CD4-positive, CD25-positive, alpha-beta regulatory T cell (primary cell): ENCODE data around the gene SLC38A6. TPM values are rescaled to one million over a fixed set of nuclear protein-coding genes. Genes with fewer than 3 reads are reported as not detected.

Source experiments
- ATAC-seq, 2 donors: fragments of 150-1000 bp; cut with Tn5 transposase; one replicate each; pipeline ENCODE4 v1.10.0; 2021; ENCODE audit warnings: low read depth in 2 of 2, moderate number of reproducible peaks in 2 of 2, moderate library complexity in 1 of 2
- DNase-seq, 3 donors: peaks; one replicate each; pipeline versions ENCODE4 v3.0.0 to v3.0.0-alpha.2; 2012 to 2022; ENCODE audit warnings: mixed read lengths in 1 of 3
- H3K27ac ChIP-seq: one replicate; pipeline ENCODE4 v1.7.0; 2013; ENCODE audit warnings: mild to moderate bottlenecking, low read length; ENCODE audit not compliant: insufficient read depth, poor library complexity, severe bottlenecking
- H3K27me3 ChIP-seq: one replicate; pipeline ENCODE4 v1.7.0; 2013; ENCODE audit warnings: low read length; ENCODE audit not compliant: control insufficient read depth, insufficient read depth
- H3K36me3 ChIP-seq: one replicate; pipeline ENCODE4 v1.7.0; 2013; ENCODE audit warnings: mild to moderate bottlenecking, low read length, moderate library complexity; ENCODE audit not compliant: control insufficient read depth, insufficient read depth
- H3K4me1 ChIP-seq: 2 replicates; pipeline ENCODE4 v1.7.0; 2013; ENCODE audit warnings: mild to moderate bottlenecking, low read length; ENCODE audit not compliant: insufficient read depth, control insufficient read depth, poor library complexity, severe bottlenecking
- H3K4me3 ChIP-seq: one replicate; pipeline ENCODE4 v1.7.0; 2013; ENCODE audit warnings: low read depth, mild to moderate bottlenecking, low read length, moderate library complexity
- H3K9me3 ChIP-seq, 2 experiments: 1 replicate in 1 of 2; 2 replicates in 1 of 2; pipeline ENCODE4 v1.7.0; 2013; ENCODE audit warnings: low read length in 2 of 2, mild to moderate bottlenecking in 1 of 2, moderate library complexity in 1 of 2; ENCODE audit not compliant: control insufficient read depth in 2 of 2
- H3K27ac Mint-ChIP-seq, 3 donors: one replicate each; pipeline ENCODE4 v1.8.0; 2020 to 2022; ENCODE audit warnings: mild to moderate bottlenecking in 3 of 3, mixed read lengths in 3 of 3, moderate library complexity in 2 of 3
- H3K27me3 Mint-ChIP-seq: one replicate; pipeline ENCODE4 v1.8.0; 2022; ENCODE audit warnings: mild to moderate bottlenecking, mixed read lengths
- H3K36me3 Mint-ChIP-seq: one replicate; pipeline ENCODE4 v1.8.0; 2020; ENCODE audit warnings: mixed read lengths
- H3K4me1 Mint-ChIP-seq, 4 donors: one replicate each; pipeline ENCODE4 v1.8.0; 2020 to 2022; ENCODE audit warnings: mixed read lengths in 4 of 4, mild to moderate bottlenecking in 1 of 4
- H3K4me3 Mint-ChIP-seq, 4 donors: one replicate each; pipeline ENCODE4 v1.8.0; 2020 to 2022; ENCODE audit warnings: mild to moderate bottlenecking in 4 of 4, mixed read lengths in 4 of 4, moderate library complexity in 3 of 4
- H3K9me3 Mint-ChIP-seq, 7 donors: one replicate each; pipeline ENCODE4 v1.8.0; 2020 to 2022; ENCODE audit warnings: mixed read lengths in 7 of 7, mild to moderate bottlenecking in 3 of 7, moderate library complexity in 2 of 7
- polyA plus RNA-seq, 4 donors: library from polyadenylated mRNA; unstranded; fragments of 300-500 nt; fragmentation: Illumina TruSeq; gene quantifications; one replicate each; pipeline ENCODE4 v1.2.3, GENCODE V29; 2021
- total RNA-seq: library from RNA; stranded (reverse); gene quantifications from one replicate; pipeline ENCODE4 v1.2.3, GENCODE V29; 2022

SLC38A6 gene
- total and polyA plus RNA-seq, 5 donors from 2014 or later, result 6.3 to 13.8 (median 9.4) TPM

- Mint-ChIP-seq H3K4me1 (peaks cover 0 to 2% (median 0%) of the 10 kb centered on the region in 4 donors), H3K4me3 (no peak overlapping the region), H3K27me3 (no peaks in the 10 kb centered on the region), H3K36me3 (peaks cover 22% of the 10 kb centered on the region), H3K9me3 (peaks cover 0 to 18% (median 11%) of the 10 kb centered on the region in 7 donors), H3K27ac (no peak overlapping the region)
- Histone ChIP-seq H3K4me3 (no peak overlapping the region), H3K4me1 (no peaks in the 10 kb centered on the region), H3K36me3 (no peaks in the 10 kb centered on the region), H3K27ac (no peak overlapping the region), H3K27me3 (no peaks in the 10 kb centered on the region), H3K9me3 (peaks cover 9 to 15% of the 10 kb centered on the region in 2 experiments)
- ATAC-seq (no peak), DNase-seq (no peak)
Measured at GRCh38 chr14:60951776-60952435, 29.1 kb upstream of the SLC38A6 start.

- Mint-ChIP-seq H3K4me1 (peaks cover 0 to 9% (median 1%) of the 10 kb centered on the region in 4 donors), H3K27ac (no peak overlapping the region), H3K4me3 (no peak overlapping the region), H3K36me3 (peaks cover 39% of the 10 kb centered on the region), H3K27me3 (no peaks in the 10 kb centered on the region), H3K9me3 (peaks cover 1 to 40% (median 20%) of the 10 kb centered on the region in 7 donors)
- H3K9me3 ChIP-seq, result peaks cover 31 to 36% of the 10 kb centered on the region in 2 experiments
- ATAC-seq (no peak), DNase-seq (no peak)
- H3K4me1 ChIP-seq, result no peaks in the 10 kb centered on the region
- H3K36me3 ChIP-seq, result no peaks in the 10 kb centered on the region
- H3K4me3 ChIP-seq, result no peak overlapping the region
- H3K27me3 ChIP-seq, result no peaks in the 10 kb centered on the region
- H3K27ac ChIP-seq, result no peak overlapping the region
Measured at GRCh38 chr14:60956202-60956601, 24.8 kb upstream of the SLC38A6 start.

DNA sequence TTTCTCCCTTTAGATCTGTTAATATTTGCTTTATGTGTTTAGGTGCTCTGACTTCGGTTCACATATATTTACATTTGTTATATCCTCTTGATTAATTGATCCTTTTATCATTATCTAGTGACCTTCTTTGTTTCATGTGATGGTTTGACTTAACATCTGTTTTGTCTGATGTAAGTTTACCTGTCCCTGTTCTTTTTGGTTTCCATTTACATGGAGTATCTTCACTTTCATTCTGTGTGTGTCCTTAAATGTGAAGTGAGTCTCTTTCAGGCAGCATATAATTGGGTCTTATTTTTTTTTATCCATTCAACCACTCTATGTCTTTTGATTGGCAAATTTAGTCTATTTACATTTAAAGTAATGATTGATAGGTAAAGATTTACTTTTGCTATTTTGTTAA lies 24.4 kb upstream of the SLC38A6 start:
- Histone ChIP-seq H3K27me3 (no peaks in the 10 kb centered on the region), H3K27ac (no peak overlapping the region), H3K4me1 (no peaks in the 10 kb centered on the region), H3K36me3 (no peaks in the 10 kb centered on the region), H3K4me3 (no peak overlapping the region), H3K9me3 (peaks cover 31 to 36% of the 10 kb centered on the region in 2 experiments)
- Mint-ChIP-seq H3K27me3 (no peaks in the 10 kb centered on the region), H3K9me3 (peaks cover 1 to 40% (median 20%) of the 10 kb centered on the region in 7 donors), H3K4me3 (no peak overlapping the region), H3K36me3 (peaks cover 39% of the 10 kb centered on the region), H3K4me1 (peaks cover 0 to 9% (median 2%) of the 10 kb centered on the region in 4 donors), H3K27ac (no peak overlapping the region)
- no peak for DNase-seq
- ATAC-seq, result no peak

- H3K27me3 Mint-ChIP-seq, result no peaks in the 10 kb centered on the region
- H3K27me3 ChIP-seq, result no peaks in the 10 kb centered on the region
- peaks cover 39% of the 10 kb centered on the region for H3K36me3 Mint-ChIP-seq
- peaks cover 1 to 40% (median 20%) of the 10 kb centered on the region in 7 donors for H3K9me3 Mint-ChIP-seq
- ATAC-seq, result no peak
- no peak overlapping the region for H3K4me3 Mint-ChIP-seq
- peaks cover 31 to 36% of the 10 kb centered on the region in 2 experiments for H3K9me3 ChIP-seq
- H3K36me3 ChIP-seq, result no peaks in the 10 kb centered on the region
- H3K27ac ChIP-seq, result no peak overlapping the region
- H3K4me1 ChIP-seq, result no peaks in the 10 kb centered on the region
- no peak overlapping the region for H3K27ac Mint-ChIP-seq
- no peak for DNase-seq
- H3K4me3 ChIP-seq, result no peak overlapping the region
- H3K4me1 Mint-ChIP-seq, result peaks cover 0 to 9% (median 2%) of the 10 kb centered on the region in 4 donors
Measured at GRCh38 chr14:60958146-60958545, 22.9 kb upstream of the SLC38A6 start.

DNA sequence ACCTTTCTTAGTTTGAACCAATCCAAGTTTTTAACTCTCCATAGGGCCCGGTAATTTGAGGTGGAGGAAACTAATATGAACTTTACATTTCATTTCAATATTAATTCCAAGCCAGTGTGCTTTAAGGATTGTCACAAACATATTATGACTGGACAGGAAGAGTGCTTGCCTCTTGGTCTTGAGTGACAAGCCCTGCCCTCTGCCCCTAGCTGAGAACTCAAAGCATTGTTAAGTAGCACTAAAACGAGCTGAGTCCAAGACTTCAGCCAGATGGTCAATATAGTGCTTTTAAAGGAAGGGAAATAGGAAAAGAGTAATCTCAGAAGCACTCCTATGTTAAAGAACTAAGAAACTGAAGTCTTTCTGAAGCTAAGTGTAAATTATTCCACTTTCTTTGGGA lies 17.3 kb upstream of the SLC38A6 start:
- H3K4me1 ChIP-seq, result no peaks in the 10 kb centered on the region
- H3K4me3 Mint-ChIP-seq, result no peak overlapping the region
- H3K4me1 Mint-ChIP-seq, result peaks cover 0 to 5% (median 2%) of the 10 kb centered on the region in 4 donors
- no peak overlapping the region for H3K27ac Mint-ChIP-seq
- H3K27me3 Mint-ChIP-seq, result no peaks in the 10 kb centered on the region
- no peaks in the 10 kb centered on the region for H3K36me3 ChIP-seq
- H3K36me3 Mint-ChIP-seq, result peaks cover 22% of the 10 kb centered on the region
- H3K27me3 ChIP-seq, result no peaks in the 10 kb centered on the region
- no peak overlapping the region for H3K27ac ChIP-seq
- peaks cover 5 to 9% of the 10 kb centered on the region in 2 experiments for H3K9me3 ChIP-seq
- DNase-seq (no peak), ATAC-seq (no peak)
- H3K9me3 Mint-ChIP-seq, result peaks cover 0 to 10% (median 6%) of the 10 kb centered on the region in 7 donors
- H3K4me3 ChIP-seq, result no peak overlapping the region

DNA sequence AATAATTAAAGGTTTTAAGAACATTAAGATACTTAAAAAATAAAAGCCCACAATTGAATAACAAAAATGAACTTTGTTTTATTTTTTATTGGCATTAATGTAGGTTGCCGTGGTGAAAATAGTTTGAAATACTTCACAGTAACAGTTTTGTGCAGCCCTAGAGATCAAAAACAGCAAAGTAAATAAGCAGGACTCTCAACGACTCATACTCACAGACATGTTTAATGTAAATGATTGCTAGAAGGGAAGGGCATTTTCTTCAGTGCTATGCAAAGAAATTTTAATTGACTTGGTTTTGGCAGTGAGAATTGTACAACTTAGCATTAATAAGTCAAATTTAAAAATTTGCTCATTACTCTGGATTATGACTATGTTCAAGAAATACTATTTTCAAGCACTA lies 16.1 kb upstream of the SLC38A6 start:
- ATAC-seq, result no peak
- DNase-seq, result no peak
- Histone ChIP-seq H3K9me3 (no peaks in the 10 kb centered on the region), H3K4me1 (no peaks in the 10 kb centered on the region), H3K36me3 (no peaks in the 10 kb centered on the region), H3K4me3 (no peak overlapping the region), H3K27ac (no peak overlapping the region), H3K27me3 (no peaks in the 10 kb centered on the region)
- H3K36me3 Mint-ChIP-seq, result peaks cover 16% of the 10 kb centered on the region
- H3K27ac Mint-ChIP-seq, result no peak overlapping the region
- peaks cover 0 to 5% (median 0%) of the 10 kb centered on the region in 4 donors for H3K4me1 Mint-ChIP-seq
- no peaks in the 10 kb centered on the region for H3K27me3 Mint-ChIP-seq
- no peak overlapping the region for H3K4me3 Mint-ChIP-seq
- peaks cover 0 to 7% (median 2%) of the 10 kb centered on the region in 7 donors for H3K9me3 Mint-ChIP-seq

- no peak overlapping the region for H3K4me3 ChIP-seq
- no peaks in the 10 kb centered on the region for H3K36me3 ChIP-seq
- no peaks in the 10 kb centered on the region for H3K27me3 Mint-ChIP-seq
- no peak overlapping the region for H3K27ac ChIP-seq
- peaks cover 0 to 5% (median 0%) of the 10 kb centered on the region in 4 donors for H3K4me1 Mint-ChIP-seq
- H3K36me3 Mint-ChIP-seq, result peaks cover 13% of the 10 kb centered on the region
- no peaks in the 10 kb centered on the region for H3K9me3 ChIP-seq
- DNase-seq, result no peak
- H3K4me3 Mint-ChIP-seq, result no peak overlapping the region
- H3K4me1 ChIP-seq, result no peaks in the 10 kb centered on the region
- no peak for ATAC-seq
- H3K27ac Mint-ChIP-seq, result no peak overlapping the region
- H3K9me3 Mint-ChIP-seq, result peaks cover 0 to 6% (median under 1%) of the 10 kb centered on the region in 7 donors
- no peaks in the 10 kb centered on the region for H3K27me3 ChIP-seq
Measured at GRCh38 chr14:60965402-60965801, 15.6 kb upstream of the SLC38A6 start.

DNA sequence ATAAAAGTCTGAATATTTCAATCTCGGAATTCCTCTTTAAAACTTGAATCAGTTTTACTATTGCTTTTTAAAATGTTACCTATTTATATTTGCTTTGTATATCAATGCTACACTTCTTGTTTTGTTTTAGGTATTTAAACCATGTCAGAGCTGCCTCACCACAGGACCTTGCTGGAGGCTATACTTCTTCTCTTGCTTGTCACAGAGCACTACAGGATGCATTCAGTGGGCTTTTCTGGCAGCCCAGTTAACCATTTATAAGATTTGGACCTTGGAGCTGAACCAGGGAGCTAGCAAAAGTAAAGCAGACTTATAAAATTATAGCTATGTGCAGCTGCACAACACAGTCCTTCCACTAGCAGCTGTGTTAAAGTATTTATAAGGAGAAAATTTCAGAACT lies 12.9 kb upstream of the SLC38A6 start:
- peaks cover 0 to 3% (median 2%) of the 10 kb centered on the region in 4 donors for H3K4me1 Mint-ChIP-seq
- no peaks in the 10 kb centered on the region for H3K4me1 ChIP-seq
- H3K4me3 ChIP-seq, result no peak overlapping the region
- no peak for ATAC-seq
- no peak overlapping the region for H3K4me3 Mint-ChIP-seq
- no peaks in the 10 kb centered on the region for H3K9me3 ChIP-seq
- DNase-seq, result no peak
- no peaks in the 10 kb centered on the region for H3K36me3 ChIP-seq
- H3K27ac ChIP-seq, result no peak overlapping the region
- no peak overlapping the region for H3K27ac Mint-ChIP-seq
- no peaks in the 10 kb centered on the region for H3K27me3 ChIP-seq
- peaks cover 19% of the 10 kb centered on the region for H3K36me3 Mint-ChIP-seq
- no peaks in the 10 kb centered on the region for H3K27me3 Mint-ChIP-seq
- H3K9me3 Mint-ChIP-seq, result no peaks in the 10 kb centered on the region
